HepG2 (cell line): Measurements from ENCODE around the gene RAD51D. TPM values are rescaled to one million over a fixed set of nuclear protein-coding genes. Genes with fewer than 3 reads are reported as not detected.

Source experiments
- ATAC-seq: fragments of 200-7000 bp; cut with Tn5 transposase; 3 replicates; pipeline ENCODE4 v1.9.1; 2020; ENCODE audit warnings: mild to moderate bottlenecking, moderate library complexity
- BruUV-seq: library from RNA; stranded (reverse); fragments of 400-500 nt; replicated peaks from 2 replicates; lab custom pipeline; 2021; lab: Mats Ljungman, UMichigan
- CTCF ChIA-PET: fragments of 300-600 bp; formaldehyde crosslinking; extraction: SDS; loops from one replicate; lab custom pipeline; 2021; ENCODE audit warnings: low total read pairs, inconsistent platforms, low intra/inter-chr PET ratio; lab: Yijun Ruan, JAX
- POLR2A ChIA-PET: fragments of 350-600 bp; sonication (Branson Sonifier 250); formaldehyde crosslinking; loops from one replicate; lab custom pipeline; 2020; ENCODE audit warnings: antibody characterized with exemption, inconsistent platforms; lab: Yijun Ruan, JAX
- DNase-seq: peaks from one replicate; pipeline ENCODE4 v3.0.0-alpha.2; 2015; ENCODE audit warnings: low spot score
- FAIRE-seq: peaks from 3 replicates; lab custom pipeline; 2011; peaks lifted over from hg19 to GRCh38; lab: Jason Lieb, UNC
- H2AFZ ChIP-seq: one replicate; pipeline ENCODE4 v1.6.1; 2011; ENCODE audit warnings: low read length, inconsistent platforms
- H3K27ac ChIP-seq: fragments of 300-600 bp; 3 replicates; pipeline ENCODE4 v1.8.0; 2011; ENCODE audit warnings: mixed run types, mild to moderate bottlenecking, mixed read lengths, low read length, inconsistent platforms; ENCODE audit not compliant: insufficient read depth; ENCODE audit errors: extremely low read length
- H3K27me3 ChIP-seq, 2 experiments: fragments of 200-600 bp in 1 of 2; 2 replicates in 1 of 2; 3 replicates in 1 of 2; pipeline versions ENCODE4 v1.6.0 to v1.8.0; 2011; ENCODE audit warnings: low read length in 2 of 2, mild to moderate bottlenecking in 2 of 2, moderate library complexity in 2 of 2, inconsistent platforms in 1 of 2; ENCODE audit not compliant: insufficient read depth in 2 of 2, control insufficient read depth in 1 of 2
- H3K36me3 ChIP-seq, 2 experiments: fragments of 200-600 bp in 1 of 2; replicated peaks in 1 of 2; 2 replicates in 1 of 2; 3 replicates in 1 of 2; pipeline versions ENCODE4 v1.5.1 to v1.8.0; 2011; ENCODE audit warnings: low read length in 2 of 2, inconsistent platforms in 1 of 2; ENCODE audit not compliant: insufficient read depth in 2 of 2, control insufficient read depth in 1 of 2
- H3K4me1 ChIP-seq: 2 replicates; pipeline ENCODE4 v1.5.1; 2012; ENCODE audit warnings: low read length, inconsistent platforms; ENCODE audit not compliant: insufficient read depth
- H3K4me2 ChIP-seq: 2 replicates; pipeline ENCODE4 v1.6.0; 2011; ENCODE audit warnings: low read depth, low read length, inconsistent platforms
- H3K4me3 ChIP-seq, 3 experiments: fragments of 200-600 bp in 1 of 3; sonication (generic), shearing (Covaris generic) in 1 of 3; replicated peaks in 1 of 3; 2 replicates each; pipeline ENCODE4 v1.5.1; 2011 to 2016; ENCODE audit warnings: low read length in 3 of 3, inconsistent platforms in 2 of 3, low read depth in 2 of 3, mild to moderate bottlenecking in 2 of 3, control low read depth in 1 of 3, mixed read lengths in 1 of 3; ENCODE audit not compliant: insufficient read depth in 1 of 3
- H3K79me2 ChIP-seq: one replicate; pipeline ENCODE4 v1.6.1; 2011; ENCODE audit warnings: low read length, inconsistent platforms; ENCODE audit not compliant: insufficient read depth
- H3K9ac ChIP-seq: 2 replicates; pipeline ENCODE4 v1.6.0; 2011; ENCODE audit warnings: mild to moderate bottlenecking, low read depth, low read length, inconsistent platforms; ENCODE audit not compliant: insufficient read depth
- H3K9me3 ChIP-seq: 2 replicates; pipeline ENCODE4 v1.5.1; 2012; ENCODE audit warnings: mild to moderate bottlenecking, low read length
- H4K20me1 ChIP-seq: 2 replicates; pipeline ENCODE4 v1.6.0; 2011; ENCODE audit warnings: inconsistent platforms, mild to moderate bottlenecking, low read length, moderate library complexity; ENCODE audit not compliant: insufficient read depth
- ISX ChIP-seq: sonication (generic); formaldehyde crosslinking; conservative IDR thresholded peaks from 2 replicates; pipeline ENCODE4 v1.5.0; 2020; ENCODE audit warnings: missing genetic modification reagents
- KLF16 ChIP-seq, 2 experiments: sonication (generic) in 1 of 2; formaldehyde crosslinking in 1 of 2; IDR thresholded peaks; 2 replicates each; pipeline versions ENCODE4 v1.6.1 to v1.8.0; 2016 to 2023; ENCODE audit warnings: missing genetic modification reagents in 2 of 2, missing compliant biosample characterization in 1 of 2
- KLF6 ChIP-seq: IDR thresholded peaks from 2 replicates; pipeline ENCODE4 v1.8.0; 2016; ENCODE audit warnings: missing biosample characterization, missing genetic modification reagents
- MAZ ChIP-seq, 2 experiments: sonication (generic) in 1 of 2; formaldehyde crosslinking in 1 of 2; IDR thresholded peaks; 2 replicates each; pipeline versions ENCODE4 v1.5.0 to v1.6.1; 2012 to 2020; ENCODE audit warnings: low read depth in 2 of 2, mild to moderate bottlenecking in 2 of 2, borderline replicate concordance in 1 of 2, improper control_type of control experiment in 1 of 2, low read length in 1 of 2, missing genetic modification reagents in 1 of 2, moderate library complexity in 1 of 2
- MED1 ChIP-seq: sonication (generic); formaldehyde crosslinking; IDR thresholded peaks from 2 replicates; pipeline ENCODE4 v1.4.0; 2020; ENCODE audit warnings: missing genetic modification reagents
- MYNN ChIP-seq: sonication (generic); formaldehyde crosslinking; IDR thresholded peaks from 2 replicates; pipeline ENCODE4 v1.4.0; 2020; ENCODE audit warnings: mild to moderate bottlenecking, low read depth, missing genetic modification reagents
- MYPOP ChIP-seq: sonication (generic); formaldehyde crosslinking; IDR thresholded peaks from 2 replicates; pipeline ENCODE4 v1.8.1; 2023; ENCODE audit warnings: mild to moderate bottlenecking, moderate library complexity, missing genetic modification reagents
- NFKBIZ ChIP-seq: IDR thresholded peaks from 2 replicates; pipeline ENCODE4 v1.6.1; 2018; ENCODE audit warnings: missing genetic modification reagents, missing compliant biosample characterization
- PLRG1 ChIP-seq: fragments of 450-650 bp; conservative IDR thresholded peaks from 2 replicates; pipeline ENCODE4 v1.6.1; 2016
- THAP7 ChIP-seq: sonication (generic); formaldehyde crosslinking; IDR thresholded peaks from 2 replicates; pipeline ENCODE4 v1.8.1; 2023; ENCODE audit warnings: mild to moderate bottlenecking, missing genetic modification reagents
- USF2 ChIP-seq, 2 experiments: sonication (generic) in 1 of 2; formaldehyde crosslinking in 1 of 2; IDR thresholded peaks; 2 replicates each; pipeline versions ENCODE4 v1.5.1 to v1.6.1; 2011 to 2020; ENCODE audit warnings: borderline replicate concordance in 1 of 2, low read depth in 1 of 2, low read length in 1 of 2, mild to moderate bottlenecking in 1 of 2, missing genetic modification reagents in 1 of 2, moderate library complexity in 1 of 2
- ZBTB37 ChIP-seq: sonication (generic); formaldehyde crosslinking; IDR thresholded peaks from 2 replicates; pipeline ENCODE4 v1.4.0; 2020; ENCODE audit warnings: mild to moderate bottlenecking, missing genetic modification reagents
- ZNF12 ChIP-seq: sonication (generic); formaldehyde crosslinking; IDR thresholded peaks from 2 replicates; pipeline ENCODE4 v1.5.0; 2020; ENCODE audit warnings: missing genetic modification reagents
- WGBS: methylation state at CpG from one replicate; pipeline ENCODE4 v1.1.6; 2017; ENCODE audit warnings: low lambda C conversion rate; 5-methylcytosine and 5-hydroxymethylcytosine counted together
- in situ Hi-C: cut with HindIII; loops from 2 replicates; pipeline ENCODE4 v1.10.0; 2017; ENCODE audit warnings: low pct_unique_long_range_greater_than_20kb; ENCODE audit not compliant: extremely low pct_ligation_motif_present
- intact Hi-C: fragments of 100-400 bp; cut with micrococcal nuclease; formaldehyde crosslinking; loops from one replicate; pipeline ENCODE4 v1.10.0; 2022; ENCODE audit not compliant: unreplicated experiment
- polyA plus RNA-seq, 8 experiments: library from polyadenylated mRNA; depleted of rRNA in 3 of 8; stranded (reverse) in 7 of 8; unstranded in 1 of 8; fragments of >200 nt; fragmentation: Illumina TruSeq in 4 of 8; extraction: Trizol in 4 of 8; gene quantifications; 2 replicates each; pipeline versions ENCODE4 v1.2.1 to v1.2.3, GENCODE V29; 2011 to 2016; ENCODE audit warnings: low read depth in 4 of 8, missing spikeins in 1 of 8, mixed read lengths in 1 of 8; ENCODE audit not compliant: insufficient read depth in 1 of 8
- total RNA-seq, 5 experiments: library from RNA; depleted of rRNA; stranded (reverse); fragments of >200 nt; fragmentation: Illumina TruSeq; extraction: Trizol; gene quantifications; 2 replicates each; pipeline ENCODE4 v1.2.3, GENCODE V29; 2016; ENCODE audit warnings: low read depth in 1 of 5

Gene RAD51D
- total and polyA plus RNA-seq, 2 of the 13 experiments (the other 11 are each of a cell fraction or from before 2014, with no cell fraction given): 6.7 to 13.1 TPM

GRCh38 chr17:35044181-35044580, 75.5 kb downstream of the RAD51D start:
- Histone ChIP-seq H3K4me1 (peaks cover 63% of the 10 kb centered on the region), H2AFZ (no peak overlapping the region), H4K20me1 (no peaks in the 10 kb centered on the region), H3K9me3 (no peaks in the 10 kb centered on the region), H3K36me3 (peaks cover 2 to 3% of the 10 kb centered on the region in 2 experiments; a peak in 3 of 5 replicates), H3K4me2 (no peak overlapping the region), H3K9ac (no peak overlapping the region), H3K4me3 (no peak overlapping the region), H3K27ac (no peak overlapping the region), H3K27me3 (no peaks in the 10 kb centered on the region), H3K79me2 (peaks cover 64% of the 10 kb centered on the region)
- 98% methylated on average over 8 of the region's 8 CpGs for WGBS
- TF ChIP-seq MAZ (IDR thresholded peaks at IDR 0.05; ENCODE audit: borderline replicate concordance, low read depth, low read length): no peak
- TF ChIP-seq MAZ (CRISPR knock-in tag; IDR thresholded peaks at IDR 0.05; ENCODE audit: low read depth): no peak
- no peak for TF ChIP-seq MED1
- TF ChIP-seq THAP7 (CRISPR knock-in tag): no peak
- TF ChIP-seq NFKBIZ (CRISPR knock-in tag): no peak
- TF ChIP-seq USF2 (IDR thresholded peaks at IDR 0.05; ENCODE audit: low read depth, low read length): no peak
- no peak for TF ChIP-seq USF2 (CRISPR knock-in tag; IDR thresholded peaks at IDR 0.05; ENCODE audit: borderline replicate concordance)
- no peak for TF ChIP-seq KLF6 (CRISPR knock-in tag)
- TF ChIP-seq PLRG1: no peak
- TF ChIP-seq MYPOP: no peak
- no peak for TF ChIP-seq ISX (CRISPR knock-in tag)
- TF ChIP-seq ZBTB37: no peak
- no peak for TF ChIP-seq KLF16 (CRISPR knock-in tag; IDR thresholded peaks at IDR 0.05)
- no peak for TF ChIP-seq MYNN
- TF ChIP-seq ZNF12 (CRISPR knock-in tag): no peak
- no TSS peak for BruUV-seq
- no peak for FAIRE-seq
- ChIA-PET POLR2A (no interaction called here), CTCF (no interaction called here)
- no peak for DNase-seq
- in situ Hi-C loops (no loop called here), intact Hi-C loops (no loop called here)
- ATAC-seq: no peak
